ENCODE measurements around the gene PHF19.

- TF ChIP-seq CTCF (IDR thresholded peaks at IDR 0.05; ENCODE audit: insufficient read depth, low read length, poor library complexity, severe bottlenecking) (no peak), EZH2phosphoT487 (conservative IDR thresholded peaks at IDR 0.05; ENCODE audit: low read length) (no peak)
These were observed 28.6 kb upstream of the PHF19 start for GRCh38 chr9:120905315-120906164.

Measured in SU-DHL-6 (cell line).